Measurements from ENCODE around the gene SOX8. TPM values are rescaled to one million over a fixed set of nuclear protein-coding genes. Genes with fewer than 3 reads are reported as not detected.

The SOX8 gene
- total RNA-seq, 1 experiment from 2014 or later, result 0.47 TPM

DNA sequence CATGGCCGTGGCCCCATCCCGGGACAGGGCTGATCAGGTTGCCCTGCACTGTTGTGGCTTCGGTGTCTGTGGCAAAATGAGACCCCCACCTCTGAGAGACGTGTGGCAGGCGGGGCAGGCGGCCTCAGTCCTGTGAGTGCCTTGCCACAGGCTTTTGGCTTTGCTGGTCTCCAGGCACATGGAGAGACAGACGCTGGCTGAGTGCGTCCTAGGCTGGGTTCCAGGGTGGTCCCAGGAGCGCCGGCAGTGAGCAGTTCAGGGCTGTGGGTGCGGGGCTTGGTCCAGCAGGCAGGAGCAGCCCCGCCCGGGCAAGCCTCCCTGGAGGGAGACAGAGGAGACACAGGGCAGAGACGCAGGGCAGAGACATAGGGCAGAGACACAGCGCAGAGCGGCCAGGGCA, 29.2 kb downstream of the SOX8 start:
- no peak overlapping the region for H3K9ac ChIP-seq (ENCODE audit: low read length)
- H3K27ac ChIP-seq (ENCODE audit: low read length), result no peak overlapping the region
- ChIA-PET CTCF (no interaction called here), POLR2A (ENCODE audit: unreplicated experiment) (no interaction called here)
- DNase-seq, result no peak
- no peak overlapping the region for H3K4me3 ChIP-seq (ENCODE audit: low read length)
- no peaks in the 10 kb centered on the region for H3K79me2 ChIP-seq (ENCODE audit: low read length)
- peaks cover 33% of the 10 kb centered on the region for H3K27me3 ChIP-seq (ENCODE audit: low read length)
- H3K9me3 ChIP-seq (ENCODE audit: low read length), result no peaks in the 10 kb centered on the region
- no peaks in the 10 kb centered on the region for H4K20me1 ChIP-seq (ENCODE audit: low read length)
- no peaks in the 10 kb centered on the region for H3K36me3 ChIP-seq (ENCODE audit: low read depth, low read length)
- TF ChIP-seq EZH2 (IDR thresholded peaks at IDR 0.05; ENCODE audit: low read length, unreplicated experiment), result no peak
- TF ChIP-seq, protein P1, sequence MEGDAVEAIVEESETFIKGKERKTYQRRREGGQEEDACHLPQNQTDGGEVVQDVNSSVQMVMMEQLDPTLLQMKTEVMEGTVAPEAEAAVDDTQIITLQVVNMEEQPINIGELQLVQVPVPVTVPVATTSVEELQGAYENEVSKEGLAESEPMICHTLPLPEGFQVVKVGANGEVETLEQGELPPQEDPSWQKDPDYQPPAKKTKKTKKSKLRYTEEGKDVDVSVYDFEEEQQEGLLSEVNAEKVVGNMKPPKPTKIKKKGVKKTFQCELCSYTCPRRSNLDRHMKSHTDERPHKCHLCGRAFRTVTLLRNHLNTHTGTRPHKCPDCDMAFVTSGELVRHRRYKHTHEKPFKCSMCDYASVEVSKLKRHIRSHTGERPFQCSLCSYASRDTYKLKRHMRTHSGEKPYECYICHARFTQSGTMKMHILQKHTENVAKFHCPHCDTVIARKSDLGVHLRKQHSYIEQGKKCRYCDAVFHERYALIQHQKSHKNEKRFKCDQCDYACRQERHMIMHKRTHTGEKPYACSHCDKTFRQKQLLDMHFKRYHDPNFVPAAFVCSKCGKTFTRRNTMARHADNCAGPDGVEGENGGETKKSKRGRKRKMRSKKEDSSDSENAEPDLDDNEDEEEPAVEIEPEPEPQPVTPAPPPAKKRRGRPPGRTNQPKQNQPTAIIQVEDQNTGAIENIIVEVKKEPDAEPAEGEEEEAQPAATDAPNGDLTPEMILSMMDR (conservative IDR thresholded peaks at IDR 0.05; ENCODE audit: low read depth, low read length), result no peak
- no peak for TF ChIP-seq EZH2phosphoT487 (IDR thresholded peaks at IDR 0.05; ENCODE audit: borderline replicate concordance, low read length)
- H3K4me1 ChIP-seq (ENCODE audit: insufficient read depth, low read length), result no peaks in the 10 kb centered on the region
- H3K4me2 ChIP-seq (ENCODE audit: low read length), result no peak overlapping the region
- no TSS peak for BruUV-seq (replicated peaks)
- H2AFZ ChIP-seq (ENCODE audit: low read length), result no peak overlapping the region
- no peak for ATAC-seq
- intact Hi-C loops (cut with micrococcal nuclease), result no loop called here
- H3F3A ChIP-seq (ENCODE audit: low read length, unreplicated experiment), result no peaks in the 10 kb centered on the region
- no peaks in the 10 kb centered on the region for H3K9me2 ChIP-seq (replicated peaks; ENCODE audit: low read length)

DNA sequence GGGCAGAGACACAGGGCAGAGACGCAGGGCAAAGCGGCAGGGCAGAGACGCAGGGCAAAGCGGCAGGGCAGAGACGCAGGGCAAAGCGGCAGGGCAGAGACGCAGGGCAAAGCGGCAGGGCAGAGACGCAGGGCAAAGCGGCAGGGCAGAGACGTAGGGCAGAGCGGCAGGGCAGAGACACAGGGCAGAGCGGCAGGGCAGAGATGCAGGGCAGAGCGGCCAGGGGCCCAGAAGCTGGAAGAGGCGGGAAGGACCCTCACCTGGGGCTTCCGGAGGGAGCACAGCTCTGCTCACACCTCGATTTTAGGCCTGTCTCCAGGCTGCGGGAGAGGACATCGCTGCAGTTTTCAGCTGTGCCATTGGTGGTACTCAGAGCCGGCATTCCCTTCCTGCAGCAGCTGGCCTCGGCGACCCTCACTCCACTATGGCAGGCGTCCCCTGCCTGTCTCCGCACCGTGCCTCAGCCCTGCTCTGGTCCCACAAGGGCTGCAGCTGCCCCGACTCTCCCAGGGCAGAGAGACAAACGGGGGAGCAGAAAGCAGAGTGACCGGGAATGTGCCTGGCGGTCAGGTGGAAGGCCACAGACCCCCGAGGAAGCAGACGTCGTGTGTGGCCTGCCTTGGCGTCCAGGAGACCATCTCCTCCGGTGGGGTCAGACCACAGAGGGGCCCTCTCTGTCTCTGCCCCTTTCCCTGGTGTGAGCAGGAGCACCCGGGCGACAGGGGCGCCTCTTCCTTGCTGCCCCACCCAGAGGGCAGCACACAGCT, 29.9 kb downstream of the SOX8 start:
- no peak overlapping the region for H3K27ac ChIP-seq (ENCODE audit: low read length)
- no peak overlapping the region for H3K4me3 ChIP-seq (ENCODE audit: low read length)
- no peak overlapping the region for H2AFZ ChIP-seq (ENCODE audit: low read length)
- DNase-seq (no peak), ATAC-seq (no peak)
- intact Hi-C loops (cut with micrococcal nuclease), result no loop called here
- no peak overlapping the region for H3K9ac ChIP-seq (ENCODE audit: low read length)
- ChIA-PET POLR2A (ENCODE audit: unreplicated experiment) (no interaction called here), CTCF (no interaction called here)
- no peaks in the 10 kb centered on the region for H4K20me1 ChIP-seq (ENCODE audit: low read length)
- H3K4me1 ChIP-seq (ENCODE audit: insufficient read depth, low read length), result no peaks in the 10 kb centered on the region
- no peaks in the 10 kb centered on the region for H3K79me2 ChIP-seq (ENCODE audit: low read length)
- H3K27me3 ChIP-seq (ENCODE audit: low read length), result peaks cover 33% of the 10 kb centered on the region
- no peaks in the 10 kb centered on the region for H3K9me3 ChIP-seq (ENCODE audit: low read length)
- H3F3A ChIP-seq (ENCODE audit: low read length, unreplicated experiment), result no peaks in the 10 kb centered on the region
- no peaks in the 10 kb centered on the region for H3K36me3 ChIP-seq (ENCODE audit: low read depth, low read length)
- H3K9me2 ChIP-seq (replicated peaks; ENCODE audit: low read length), result no peaks in the 10 kb centered on the region
- BruUV-seq (replicated peaks), result no TSS peak
- no peak overlapping the region for H3K4me2 ChIP-seq (ENCODE audit: low read length)
- no peak for TF ChIP-seq EZH2phosphoT487 (IDR thresholded peaks at IDR 0.05; ENCODE audit: borderline replicate concordance, low read length)
- TF ChIP-seq, protein P1 (conservative IDR thresholded peaks at IDR 0.05; ENCODE audit: low read depth, low read length), result no peak
- no peak for TF ChIP-seq EZH2 (IDR thresholded peaks at IDR 0.05; ENCODE audit: low read length, unreplicated experiment)

DNA sequence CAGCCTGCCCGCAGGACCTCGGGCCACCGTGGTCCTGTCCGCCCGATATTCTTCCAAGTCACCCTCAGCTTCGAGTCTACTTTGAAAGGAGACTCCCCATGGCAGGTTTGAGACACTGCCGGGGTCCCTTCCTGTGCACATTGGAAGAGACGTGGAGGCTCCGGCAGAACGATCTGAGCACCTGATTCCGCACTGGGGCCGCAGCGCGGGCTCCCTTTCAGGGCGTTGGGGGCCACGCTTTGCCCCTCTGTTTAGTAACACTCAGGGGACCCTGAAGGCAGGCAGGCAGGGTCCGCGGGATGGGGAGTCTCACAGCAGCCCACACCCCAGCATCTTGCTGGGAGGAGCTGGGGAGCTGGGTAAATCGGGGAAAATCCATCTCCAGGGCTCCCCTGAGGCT, 30.6 kb downstream of the SOX8 start:
- no peaks in the 10 kb centered on the region for H3F3A ChIP-seq (ENCODE audit: low read length, unreplicated experiment)
- H3K9me2 ChIP-seq (replicated peaks; ENCODE audit: low read length), result no peaks in the 10 kb centered on the region
- H3K9me3 ChIP-seq (ENCODE audit: low read length), result no peaks in the 10 kb centered on the region
- peaks cover 33% of the 10 kb centered on the region for H3K27me3 ChIP-seq (ENCODE audit: low read length)
- H2AFZ ChIP-seq (ENCODE audit: low read length), result no peak overlapping the region
- DNase-seq (no peak), ATAC-seq (no peak)
- H3K4me3 ChIP-seq (ENCODE audit: low read length), result no peak overlapping the region
- H3K79me2 ChIP-seq (ENCODE audit: low read length), result no peaks in the 10 kb centered on the region
- no peak overlapping the region for H3K4me2 ChIP-seq (ENCODE audit: low read length)
- intact Hi-C loops (cut with micrococcal nuclease), result no loop called here
- no peaks in the 10 kb centered on the region for H3K4me1 ChIP-seq (ENCODE audit: insufficient read depth, low read length)
- no TSS peak for BruUV-seq (replicated peaks)
- POLR2A ChIA-PET (ENCODE audit: unreplicated experiment), result no interaction called here
- no peaks in the 10 kb centered on the region for H4K20me1 ChIP-seq (ENCODE audit: low read length)
- CTCF ChIA-PET, result no interaction called here
- H3K36me3 ChIP-seq (ENCODE audit: low read depth, low read length), result no peaks in the 10 kb centered on the region
- H3K9ac ChIP-seq (ENCODE audit: low read length), result no peak overlapping the region
- no peak overlapping the region for H3K27ac ChIP-seq (ENCODE audit: low read length)
- no peak for TF ChIP-seq EZH2 (IDR thresholded peaks at IDR 0.05; ENCODE audit: low read length, unreplicated experiment)
- TF ChIP-seq, protein P1 (conservative IDR thresholded peaks at IDR 0.05; ENCODE audit: low read depth, low read length), result no peak
- TF ChIP-seq EZH2phosphoT487 (IDR thresholded peaks at IDR 0.05; ENCODE audit: borderline replicate concordance, low read length), result no peak

Measured in PC-3 (cell line).